Uterus (tissue), 2 donors: ENCODE measurements around the gene GRXCR1.

Source experiments
- CTCF ChIP-seq, 4 experiments: fragments of 200-600 bp in 2 of 4; fragments of 450-650 bp in 2 of 4; sonication (generic) in 2 of 4; IDR thresholded peaks; one replicate each; pipeline ENCODE4 v1.5.1; 2016 to 2019; ENCODE audit warnings: antibody characterized with exemption in 4 of 4, mild to moderate bottlenecking in 2 of 4, moderate library complexity in 1 of 4
- POLR2A ChIP-seq, 2 donors: fragments of 450-650 bp; IDR thresholded peaks; one replicate each; pipeline ENCODE4 v1.6.1; 2016; ENCODE audit warnings: antibody characterized with exemption in 2 of 2, mild to moderate bottlenecking in 1 of 2, moderate library complexity in 1 of 2

DNA sequence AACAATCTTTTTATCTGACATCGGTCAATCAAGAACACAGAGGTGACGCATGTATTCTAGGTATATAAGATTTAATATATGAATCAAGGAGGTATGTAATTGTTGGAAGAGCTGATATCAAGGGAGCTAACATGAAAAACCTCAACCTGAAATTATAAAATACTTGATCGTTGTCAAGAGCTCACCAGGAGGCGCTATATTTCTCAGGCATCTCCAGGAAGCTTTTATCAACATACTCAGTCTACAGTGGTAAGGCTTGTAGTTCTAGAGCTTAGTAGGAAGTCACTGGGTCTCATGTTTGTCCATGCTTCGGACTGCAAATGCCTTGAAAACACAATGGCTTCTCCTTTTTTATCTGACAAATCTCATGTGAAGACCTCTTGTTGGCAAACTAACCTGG lies 156.1 kb downstream of the GRXCR1 start:
- TF ChIP-seq CTCF (IDR thresholded peaks at IDR 0.05): no peak
- TF ChIP-seq POLR2A (IDR thresholded peaks at IDR 0.05): no peak
